Stimulated activated CD4-positive, alpha-beta T cell treated with anti-CD3 and anti-CD28 coated beads, Interleukin-4, amount 100 ng/mL, for 1 hour (primary cell): ENCODE results near the gene PTPRJ.
"Not testable (repeated sequence)": the region's sequence is repeated elsewhere in the genome, so short reads cannot be mapped to it uniquely, and the experiment has no call there.

ENCODE experiments used
- DNase-seq: peaks from one replicate; pipeline ENCODE4 v3.0.0-alpha.2; 2020

PTPRJ gene

GRCh38 chr11:48123934-48124755 lies 143.8 kb downstream of the PTPRJ start:
- no peak for DNase-seq

- no peak for DNase-seq
Measured at GRCh38 chr11:48124880-48125279, 144.5 kb downstream of the PTPRJ start.

DNA sequence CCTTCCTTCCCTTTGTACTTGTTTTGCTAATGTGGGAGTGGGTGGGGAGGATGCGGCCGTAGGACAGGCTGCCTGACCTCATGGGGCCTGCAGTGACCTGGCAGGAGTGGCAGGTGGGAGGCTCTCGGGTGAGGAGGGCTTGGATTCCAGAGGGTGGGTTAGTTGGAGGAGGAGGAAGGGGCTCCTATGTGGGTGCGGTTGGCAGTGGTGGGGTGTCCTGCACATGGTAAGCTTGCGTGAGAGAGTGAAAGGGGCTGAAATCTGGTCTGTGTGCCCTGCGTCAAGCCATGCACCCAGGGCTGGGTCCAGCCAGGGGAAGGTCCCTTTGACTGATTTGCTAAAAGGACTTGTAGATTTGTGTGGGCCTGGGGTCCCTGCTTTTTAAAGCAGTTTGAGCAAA lies 145.5 kb downstream of the PTPRJ start:
- DNase-seq: no peak

- DNase-seq: no peak
Measured at GRCh38 chr11:48127521-48128183, 147.3 kb downstream of the PTPRJ start.

DNA sequence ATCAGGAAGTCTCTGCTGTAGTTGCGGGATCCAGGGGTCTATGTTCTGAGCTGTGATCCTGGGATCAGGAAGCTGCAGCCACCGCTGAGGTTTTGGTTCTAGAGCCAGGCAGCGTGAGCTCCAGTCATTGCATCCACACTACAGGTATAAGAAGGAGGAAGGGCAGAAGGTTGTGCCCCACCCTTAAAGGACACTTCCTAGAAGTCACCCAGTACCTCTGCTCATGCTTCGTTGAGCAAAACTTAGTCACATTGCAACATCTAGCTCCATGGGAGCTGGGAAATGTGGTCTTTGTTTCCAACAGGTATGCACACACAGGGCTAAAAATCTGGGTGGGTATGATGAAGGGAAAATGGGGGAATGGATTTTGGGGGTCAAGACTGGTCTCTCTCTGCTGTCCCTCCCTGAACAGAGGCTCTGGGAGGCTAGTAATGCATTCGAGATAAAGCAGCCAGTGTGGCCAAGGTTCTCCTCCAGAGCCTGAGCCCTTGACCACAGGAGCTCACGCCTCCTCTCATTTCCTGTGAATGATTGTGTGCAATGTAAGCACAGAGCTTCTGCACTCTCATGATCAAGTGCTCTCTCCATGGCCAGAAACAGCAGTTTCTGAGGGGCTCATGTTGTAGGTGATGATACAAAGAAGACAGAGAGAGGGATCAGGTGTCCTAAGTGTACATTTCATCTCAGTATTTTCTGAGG lies 149.5 kb downstream of the PTPRJ start:
- DNase-seq: no peak

- DNase-seq: no peak
Measured at GRCh38 chr11:48134221-48134922, 154.0 kb downstream of the PTPRJ start.

- no peak for DNase-seq
Measured at GRCh38 chr11:48138222-48138621, 157.9 kb downstream of the PTPRJ start.

GRCh38 chr11:48139896-48140295 lies 159.5 kb downstream of the PTPRJ start:
- DNase-seq: not testable (repeated sequence)

GRCh38 chr11:48141475-48142122 lies 161.2 kb downstream of the PTPRJ start:
- DNase-seq: no peak

DNA sequence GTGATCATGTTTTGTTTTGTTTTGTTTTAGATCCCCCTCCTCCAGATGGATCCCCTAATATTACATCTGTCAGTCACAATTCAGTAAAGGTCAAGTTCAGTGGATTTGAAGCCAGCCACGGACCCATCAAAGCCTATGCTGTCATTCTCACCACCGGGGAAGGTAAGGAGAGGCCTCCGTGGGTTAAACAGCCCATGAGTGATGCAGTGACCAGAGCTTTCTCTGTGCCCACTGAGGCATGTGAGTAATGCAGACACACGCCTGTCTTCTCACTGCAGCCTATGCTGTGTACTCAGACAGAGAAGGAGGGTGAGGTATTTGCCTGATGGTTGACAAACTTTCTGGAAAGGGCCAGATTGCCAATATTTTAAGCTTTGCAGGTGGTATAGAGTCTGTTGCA lies 162.5 kb downstream of the PTPRJ start:
- no peak for DNase-seq

DNA sequence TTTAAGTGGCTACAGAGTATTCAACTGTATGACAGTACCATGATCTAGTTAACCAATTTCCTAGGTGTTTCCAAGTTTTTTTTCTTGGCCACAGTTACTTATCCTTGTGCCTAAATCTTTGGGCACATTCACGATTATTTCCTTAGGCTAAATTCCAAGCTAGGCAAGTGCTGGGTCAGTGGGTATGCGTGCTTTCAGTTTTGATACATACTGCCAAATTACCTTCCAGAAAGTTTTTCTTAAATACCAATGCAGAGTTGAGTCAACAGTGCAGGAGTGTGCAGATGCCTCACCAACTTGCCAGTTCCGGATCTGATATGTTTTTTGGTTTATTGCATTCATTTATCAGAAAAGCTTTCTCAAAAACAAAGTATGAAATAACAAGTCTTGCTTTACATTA lies 168.4 kb downstream of the PTPRJ start:
- no peak for DNase-seq

DNA sequence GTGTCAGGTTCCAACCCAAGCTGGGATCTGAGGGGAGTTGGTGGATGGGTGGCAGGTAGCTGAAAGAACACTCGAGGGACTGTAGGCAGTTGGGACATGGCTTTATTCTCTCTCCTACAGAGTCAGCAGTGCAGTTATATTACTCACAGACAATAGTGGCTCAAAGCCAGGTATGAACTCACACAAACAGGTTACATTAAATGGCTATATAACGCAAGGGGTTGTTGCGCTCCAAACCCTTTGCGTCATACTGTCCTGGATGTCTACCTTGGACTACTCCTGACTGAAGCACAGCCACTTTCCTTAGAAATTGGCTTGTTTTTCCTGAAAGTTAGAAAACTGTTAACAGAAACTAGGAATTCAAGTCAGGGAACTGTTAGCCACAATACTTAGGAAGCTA lies 169.9 kb downstream of the PTPRJ start:
- DNase-seq: no peak

- no peak for DNase-seq
Measured at GRCh38 chr11:48154151-48154550, 173.8 kb downstream of the PTPRJ start.

- DNase-seq: no peak
Measured at GRCh38 chr11:48161951-48162884, 181.9 kb downstream of the PTPRJ start.

- no peak for DNase-seq
Measured at GRCh38 chr11:48162885-48163268, 182.5 kb downstream of the PTPRJ start.

DNA sequence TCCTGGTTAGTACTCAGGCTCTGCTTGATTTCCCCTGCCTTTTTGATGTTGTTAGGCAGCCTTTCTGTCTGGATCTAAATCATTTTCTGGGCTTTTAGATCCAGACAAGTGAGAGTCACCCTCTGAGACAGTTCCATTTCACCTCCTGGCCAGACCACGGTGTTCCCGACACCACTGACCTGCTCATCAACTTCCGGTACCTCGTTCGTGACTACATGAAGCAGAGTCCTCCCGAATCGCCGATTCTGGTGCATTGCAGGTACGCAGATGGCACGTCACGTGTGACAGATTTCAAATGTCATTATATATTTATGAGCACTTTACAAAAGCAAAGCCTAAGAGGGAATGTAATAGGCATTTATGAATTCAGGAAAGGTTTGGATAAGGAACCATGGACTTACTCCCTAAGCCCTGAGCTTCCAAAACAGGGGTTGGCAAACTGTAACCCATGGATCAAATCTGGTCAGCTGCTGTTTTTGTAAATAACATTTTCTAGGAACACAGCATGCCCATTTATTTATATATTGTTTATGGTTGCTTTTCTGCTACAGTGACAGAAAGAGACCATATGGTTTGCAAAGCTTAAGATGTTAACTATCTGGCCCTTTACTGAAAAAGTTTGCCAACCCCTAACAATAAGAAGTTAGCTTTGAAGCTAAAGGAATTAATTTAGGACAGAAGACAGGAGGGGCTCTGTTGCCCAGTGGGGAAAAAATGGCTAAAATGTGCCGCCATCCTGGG lies 183.2 kb downstream of the PTPRJ start:
- DNase-seq: no peak

- DNase-seq: no peak
Measured at GRCh38 chr11:48164836-48165235, 184.5 kb downstream of the PTPRJ start.

DNA sequence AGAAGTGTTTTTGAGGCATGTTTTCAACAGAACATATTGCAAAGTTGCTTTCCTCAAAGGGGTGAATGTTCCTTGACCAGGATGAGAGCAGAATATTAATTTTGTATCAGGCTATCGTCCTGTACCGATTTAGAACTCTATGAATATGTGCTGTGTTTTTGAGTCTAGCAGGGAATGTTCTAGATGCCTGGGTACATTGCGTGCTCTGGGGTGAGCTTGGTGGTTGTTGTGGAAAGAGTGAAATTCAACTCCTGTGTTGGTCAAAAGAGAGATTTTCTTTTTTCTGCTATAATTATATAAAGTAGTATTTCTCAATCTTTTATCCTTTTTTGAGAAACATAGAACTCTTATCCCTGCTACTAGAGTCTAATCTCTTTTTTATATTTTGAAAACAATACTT lies 185.1 kb downstream of the PTPRJ start:
- no peak for DNase-seq

GRCh38 chr11:48167380-48167779 lies 187.0 kb downstream of the PTPRJ start:
- no peak for DNase-seq

DNA sequence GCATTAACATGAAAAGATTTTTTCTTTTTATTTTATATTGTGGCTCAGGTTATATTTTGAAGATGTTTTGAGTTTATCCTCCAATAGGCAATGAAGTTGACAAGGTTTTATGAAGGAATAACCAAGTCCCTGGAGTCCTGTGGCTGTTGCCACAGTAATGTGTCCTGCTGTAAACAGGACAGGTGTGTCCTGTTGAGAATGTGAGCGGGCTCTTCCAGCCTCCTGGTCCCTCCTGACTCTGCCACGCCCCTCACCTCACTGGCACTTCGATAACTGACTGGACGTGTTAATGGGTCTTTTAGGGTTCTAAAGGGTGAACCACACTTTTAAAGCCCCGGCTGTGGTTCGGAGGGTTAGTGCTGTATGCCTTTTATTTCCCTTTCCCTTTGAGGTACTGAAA lies 188.5 kb downstream of the PTPRJ start:
- no peak for DNase-seq

GRCh38 chr11:48169259-48169658 lies 188.9 kb downstream of the PTPRJ start:
- DNase-seq: no peak
